Fibroblast of skin of scalp (primary cell): ENCODE results near the gene ACVR2B.

ENCODE experiments used
- DNase-seq: peaks from one replicate; pipeline ENCODE4 v3.0.0-alpha.2; 2013

ACVR2B gene

GRCh38 chr3:38488949-38489348 lies 35.3 kb downstream of the ACVR2B start:
- DNase-seq = no peak

DNA sequence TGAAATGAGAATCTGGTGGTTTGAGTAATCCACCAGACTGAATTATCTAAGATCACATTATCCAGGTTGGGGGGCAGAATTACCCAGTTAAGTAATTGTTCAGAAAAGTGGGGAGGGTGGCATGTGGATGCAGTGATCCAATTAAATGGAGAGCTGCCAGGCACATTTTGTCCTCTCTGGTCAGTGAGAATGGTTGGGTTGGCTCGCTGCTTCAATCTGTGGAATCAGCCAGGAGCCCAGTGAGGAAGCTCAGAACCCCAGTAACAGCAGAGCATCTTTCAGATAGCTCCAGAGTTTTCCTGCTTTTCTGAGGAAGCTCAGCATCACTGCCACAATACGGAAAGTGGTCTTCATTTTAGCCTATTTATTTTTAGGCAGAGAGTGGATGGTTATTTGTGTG lies 36.1 kb downstream of the ACVR2B start:
- no peak for DNase-seq

GRCh38 chr3:38490281-38491030 lies 36.8 kb downstream of the ACVR2B start:
- DNase-seq = no peak

GRCh38 chr3:38491215-38491614 lies 37.5 kb downstream of the ACVR2B start:
- no peak for DNase-seq

- DNase-seq = no peak
Measured at GRCh38 chr3:38493031-38493430, 39.3 kb downstream of the ACVR2B start.

GRCh38 chr3:38496131-38496910 lies 42.6 kb downstream of the ACVR2B start, which contains the start of gene EXOG:
Gene EXOG (plus strand): TSS chr3:38496340. CDS start chr3:38496368, 28 bp downstream.
- peak; percentile 94 for DNase-seq

DNA sequence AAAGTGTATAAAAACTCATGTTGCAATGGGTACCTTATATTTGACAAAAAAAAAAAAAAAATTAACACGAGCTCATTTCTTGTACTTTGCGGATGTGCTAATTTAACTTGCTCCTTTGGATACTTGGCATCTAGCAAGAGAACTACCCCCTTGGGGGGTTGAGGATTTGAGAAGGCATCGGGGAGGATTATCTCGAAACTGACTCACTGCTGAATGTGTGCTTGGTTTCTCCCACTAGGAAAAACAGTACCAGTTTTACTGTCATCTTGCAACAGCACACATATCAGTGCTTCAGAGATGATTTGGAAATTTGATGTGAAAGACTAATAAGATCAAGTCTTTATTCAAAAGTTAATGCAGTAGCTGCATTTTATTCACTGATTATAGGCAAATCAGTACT lies 43.3 kb downstream of the ACVR2B start:
- peak; percentile 31 for DNase-seq

DNA sequence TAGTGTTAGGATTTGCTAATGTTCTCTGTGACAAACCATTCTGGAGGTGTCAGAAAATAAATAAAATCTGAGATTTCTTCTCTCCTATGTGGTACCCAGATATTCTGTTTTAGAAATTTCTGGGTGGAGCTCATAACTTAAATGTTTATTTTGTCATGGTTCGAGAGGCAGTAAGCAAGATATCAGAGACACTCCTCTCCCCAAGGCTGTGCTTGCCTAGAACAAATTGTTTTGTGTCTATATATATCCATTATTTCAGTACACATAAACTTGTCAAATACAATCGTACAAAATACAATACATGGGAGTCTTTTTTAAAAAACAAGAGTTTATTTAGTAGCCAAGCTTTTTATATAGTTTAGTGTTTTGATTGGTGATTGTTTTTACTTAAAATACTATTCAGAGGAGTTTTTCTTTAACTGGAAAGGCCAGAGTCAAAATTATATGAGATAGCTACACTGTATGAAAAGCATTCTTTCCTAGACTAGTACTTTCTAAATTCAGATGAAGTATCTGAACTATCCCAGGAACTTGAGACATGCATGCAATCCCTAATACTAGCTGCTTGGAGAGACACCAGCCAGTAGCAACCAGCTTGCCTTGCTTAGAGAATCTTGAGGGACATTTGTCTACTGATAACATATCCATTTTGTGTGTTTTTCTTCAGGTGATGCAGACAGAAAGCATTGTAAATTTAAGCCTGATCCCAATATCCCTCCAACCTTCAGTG lies 47.2 kb downstream of the ACVR2B start:
- peak; percentile 12 for DNase-seq

- DNase-seq = no peak
Measured at GRCh38 chr3:38507120-38507519, 53.4 kb downstream of the ACVR2B start.

DNA sequence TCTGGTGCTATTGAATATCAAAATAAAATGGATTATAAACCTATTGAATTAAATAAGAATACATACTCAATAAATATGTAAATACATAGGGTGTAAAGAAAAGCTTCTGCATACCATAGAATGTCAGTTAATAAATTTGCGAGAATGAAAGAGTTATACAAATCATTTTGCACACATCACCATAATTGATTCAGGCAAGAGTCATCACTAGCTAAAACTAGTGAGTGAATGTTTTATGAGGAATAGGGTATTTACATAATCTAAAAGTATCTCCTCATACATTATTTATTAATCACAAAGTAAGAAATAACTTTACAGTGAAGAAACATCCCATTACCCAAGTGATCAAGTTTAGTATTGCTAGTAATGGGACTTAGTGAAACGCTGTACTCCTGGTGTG lies 56.0 kb downstream of the ACVR2B start:
- no peak for DNase-seq

GRCh38 chr3:38510631-38511030 lies 56.9 kb downstream of the ACVR2B start:
- DNase-seq = no peak

DNA sequence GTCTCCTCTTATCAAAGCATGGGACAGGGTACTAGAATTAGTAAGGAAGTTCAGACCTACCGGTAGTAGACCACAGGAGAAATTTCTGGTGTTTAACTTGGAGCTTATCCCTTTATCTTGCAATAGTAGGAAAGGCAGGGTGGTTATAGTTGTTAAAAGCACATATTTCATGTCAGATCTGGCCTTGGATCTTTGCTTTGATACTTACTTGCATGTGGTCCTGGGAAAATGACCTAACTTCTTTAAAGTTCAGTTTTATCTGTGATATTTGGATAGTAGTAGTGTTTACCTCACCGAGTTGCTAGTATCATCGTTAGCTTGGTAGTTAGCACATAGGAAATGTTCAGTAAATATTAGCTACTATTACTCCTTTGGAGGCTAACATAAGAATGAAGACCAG lies 57.9 kb downstream of the ACVR2B start:
- no peak for DNase-seq

DNA sequence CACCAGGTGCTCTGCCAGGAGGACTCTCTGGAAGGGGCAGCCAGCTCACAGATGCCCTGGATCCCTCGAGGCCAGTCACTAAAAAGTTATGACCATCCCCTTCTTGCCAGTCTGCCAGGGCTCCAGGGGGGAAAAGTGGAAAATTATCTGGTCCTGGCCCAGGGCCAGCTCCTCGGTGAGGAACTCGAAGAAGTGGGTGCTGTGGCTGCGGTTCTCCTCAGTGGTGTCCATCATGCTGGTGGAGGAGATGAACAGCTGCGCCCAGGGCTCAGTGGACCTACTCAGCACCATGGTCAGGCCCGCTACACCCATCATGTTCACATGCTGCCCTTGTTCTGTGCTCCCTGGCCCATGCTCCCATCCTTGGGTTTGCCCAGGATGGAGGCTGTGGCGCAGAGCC lies 61.7 kb downstream of the ACVR2B start:
- no peak for DNase-seq

DNA sequence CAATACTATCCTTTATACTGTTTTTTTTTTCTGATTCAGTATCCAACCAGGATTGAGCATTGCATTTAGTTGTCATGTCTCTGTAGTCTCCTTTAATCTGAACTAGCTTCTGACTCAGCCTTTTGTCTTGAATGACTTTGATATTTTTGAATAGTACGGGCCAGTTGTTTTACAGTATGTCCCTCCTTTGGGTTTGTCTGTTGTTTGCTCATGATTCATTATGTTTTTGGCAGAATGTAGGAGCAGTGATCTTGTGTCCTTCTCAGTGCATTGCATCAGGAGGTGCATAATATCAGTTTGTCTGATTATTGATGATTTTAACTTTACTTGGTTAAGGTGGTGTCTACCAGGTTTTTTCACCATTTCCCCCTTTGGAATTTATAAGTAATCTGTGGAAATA lies 63.0 kb downstream of the ACVR2B start:
- no peak for DNase-seq

- no peak for DNase-seq
Measured at GRCh38 chr3:38519000-38519399, 65.3 kb downstream of the ACVR2B start.

GRCh38 chr3:38519651-38520050 lies 66.0 kb downstream of the ACVR2B start:
- no peak for DNase-seq

DNA sequence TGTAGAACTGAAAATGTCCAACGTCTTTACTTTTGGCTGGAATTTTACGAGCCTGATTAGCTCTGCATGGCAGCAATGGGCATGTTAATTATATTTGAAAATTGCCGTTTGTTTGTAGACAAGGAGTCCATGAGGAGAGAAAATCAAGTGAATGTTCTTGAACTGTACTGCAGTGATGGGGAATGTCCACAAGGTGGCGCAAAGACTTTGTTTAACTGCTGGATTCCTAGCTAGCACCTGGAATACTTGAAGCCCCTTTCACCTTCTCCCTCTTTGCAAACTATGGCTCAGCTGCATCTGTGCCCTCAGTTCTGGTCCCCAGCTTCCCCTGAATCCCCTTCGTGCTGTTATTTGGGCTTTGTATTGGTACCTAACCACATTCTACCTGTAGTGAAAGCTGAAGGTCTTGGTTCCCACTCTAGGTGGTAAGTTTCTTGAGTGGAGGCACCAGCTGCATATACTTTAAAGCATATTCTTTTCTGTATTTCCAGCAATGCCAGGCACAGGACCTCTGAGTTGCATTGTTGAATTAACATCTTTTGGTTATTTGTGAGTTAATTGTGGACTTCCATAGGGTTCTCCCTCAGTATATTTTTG lies 67.8 kb downstream of the ACVR2B start:
- DNase-seq = peak; percentile 61

DNA sequence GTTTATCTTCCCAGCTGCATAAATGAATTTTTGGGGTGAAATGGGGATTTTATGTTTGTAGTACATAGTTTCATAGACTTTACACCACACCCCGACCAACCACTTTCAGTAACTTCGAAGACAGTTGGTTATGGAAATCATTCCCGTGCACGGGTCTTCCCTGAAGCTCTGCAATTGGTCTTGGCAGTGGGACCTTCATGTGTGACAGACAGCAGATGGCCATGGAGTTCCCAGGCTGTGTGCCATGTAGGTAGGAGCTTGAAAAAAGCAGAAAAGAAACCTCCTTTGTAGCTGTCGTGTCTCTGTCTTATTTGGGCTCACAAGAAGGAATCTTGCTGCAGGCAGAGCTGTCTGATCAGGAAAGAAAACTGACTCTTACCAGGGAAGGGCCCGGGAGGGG lies 68.3 kb downstream of the ACVR2B start:
- DNase-seq = no peak

DNA sequence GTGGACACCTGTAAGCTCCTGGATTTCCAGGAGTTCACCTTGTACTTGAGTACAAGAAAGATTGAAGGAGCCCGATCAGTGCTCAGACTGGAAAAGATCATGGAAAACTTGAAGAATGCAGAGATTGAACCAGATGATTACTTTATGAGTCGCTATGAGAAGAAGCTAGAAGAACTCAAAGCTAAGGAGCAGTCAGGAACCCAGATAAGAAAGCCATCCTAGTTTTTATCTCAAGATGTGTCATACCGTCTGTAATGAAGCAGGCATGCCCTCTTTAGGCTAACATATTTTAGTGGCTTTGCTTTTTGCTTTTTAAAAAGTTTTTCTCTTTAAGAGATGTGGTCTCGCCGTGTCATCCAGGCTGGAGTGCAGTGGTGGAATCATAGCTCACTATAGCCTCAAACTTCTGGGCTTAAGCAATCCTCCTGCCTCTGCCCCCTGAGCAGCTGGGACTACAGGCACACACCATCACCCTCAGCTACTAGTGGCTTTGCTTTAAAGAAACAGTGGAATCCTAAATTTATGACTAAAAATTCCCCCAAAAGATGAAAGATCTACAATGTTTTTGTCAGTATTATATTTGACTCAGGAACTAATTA lies 70.5 kb downstream of the ACVR2B start:
- DNase-seq = peak; percentile 27

DNA sequence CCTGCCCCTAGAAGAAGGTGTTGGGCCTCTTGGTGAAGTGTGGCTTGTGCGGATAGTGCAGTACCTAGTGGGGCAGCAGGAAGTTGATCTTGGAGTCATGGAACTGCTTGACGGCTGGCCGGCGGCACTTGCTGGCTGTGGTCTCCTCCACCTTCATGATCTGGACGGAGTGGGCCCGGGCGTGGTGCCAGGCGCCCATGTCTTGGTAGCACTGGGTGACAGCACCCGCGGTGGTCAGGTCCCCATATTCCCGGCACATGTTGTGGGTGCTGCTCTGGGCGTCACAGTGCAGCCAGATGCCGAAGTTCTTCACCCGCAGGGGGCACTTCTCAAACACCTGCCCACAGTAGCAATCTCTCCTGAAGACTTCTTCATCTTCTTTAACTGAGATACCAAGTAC lies 73.1 kb downstream of the ACVR2B start:
- no peak for DNase-seq

GRCh38 chr3:38528457-38528856 lies 74.8 kb downstream of the ACVR2B start:
- no peak for DNase-seq

GRCh38 chr3:38532529-38532928 lies 78.8 kb downstream of the ACVR2B start:
- no peak for DNase-seq
